NB4 (cell line): Measurements from ENCODE around the gene PTPN2.
"Not testable (repeated sequence)": the region's sequence is repeated elsewhere in the genome, so short reads cannot be mapped to it uniquely, and the experiment has no call there.

Source experiments
- POLR2A ChIP-seq: IDR thresholded peaks from 2 replicates; pipeline ENCODE4 v1.6.1; 2011; ENCODE audit warnings: mild to moderate bottlenecking; ENCODE audit not compliant: insufficient read length; ENCODE audit errors: extremely low read depth
- TF ChIP-seq, protein P1 (sequence below): IDR thresholded peaks from one replicate; pipeline ENCODE4 v1.5.1; 2012; ENCODE audit warnings: low read depth, low read length

DNA sequence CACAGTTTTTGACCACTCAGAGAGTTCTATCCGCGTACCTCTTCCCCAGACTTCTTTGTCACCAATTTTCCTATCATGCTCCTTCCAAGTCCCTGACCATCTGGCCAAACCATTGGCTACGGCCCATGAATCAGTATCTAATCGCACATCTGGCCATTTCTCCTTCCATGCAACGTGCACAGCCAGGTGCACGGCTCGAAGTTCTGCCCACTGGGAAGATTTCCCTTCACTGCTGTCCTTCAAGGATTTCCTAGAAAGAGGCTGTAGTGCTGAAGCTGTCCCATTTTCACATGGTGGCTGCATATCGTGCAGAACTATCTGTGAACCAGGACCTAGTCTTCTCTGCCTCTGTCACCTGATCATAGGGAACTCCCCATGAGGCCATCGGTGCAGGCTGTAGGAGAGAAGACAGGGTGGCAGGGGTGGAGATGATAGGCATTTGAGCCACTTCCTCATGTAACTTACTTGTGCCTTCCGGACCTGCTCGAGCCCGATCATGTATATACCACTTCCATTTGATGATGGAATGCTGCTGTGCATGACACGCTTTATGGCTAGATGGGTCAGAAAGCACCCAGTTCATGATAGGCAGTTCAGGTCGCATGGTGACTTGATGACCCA lies 127.3 kb downstream of the PTPN2 start:
- not testable (repeated sequence) for TF ChIP-seq POLR2A
- TF ChIP-seq, protein P1, sequence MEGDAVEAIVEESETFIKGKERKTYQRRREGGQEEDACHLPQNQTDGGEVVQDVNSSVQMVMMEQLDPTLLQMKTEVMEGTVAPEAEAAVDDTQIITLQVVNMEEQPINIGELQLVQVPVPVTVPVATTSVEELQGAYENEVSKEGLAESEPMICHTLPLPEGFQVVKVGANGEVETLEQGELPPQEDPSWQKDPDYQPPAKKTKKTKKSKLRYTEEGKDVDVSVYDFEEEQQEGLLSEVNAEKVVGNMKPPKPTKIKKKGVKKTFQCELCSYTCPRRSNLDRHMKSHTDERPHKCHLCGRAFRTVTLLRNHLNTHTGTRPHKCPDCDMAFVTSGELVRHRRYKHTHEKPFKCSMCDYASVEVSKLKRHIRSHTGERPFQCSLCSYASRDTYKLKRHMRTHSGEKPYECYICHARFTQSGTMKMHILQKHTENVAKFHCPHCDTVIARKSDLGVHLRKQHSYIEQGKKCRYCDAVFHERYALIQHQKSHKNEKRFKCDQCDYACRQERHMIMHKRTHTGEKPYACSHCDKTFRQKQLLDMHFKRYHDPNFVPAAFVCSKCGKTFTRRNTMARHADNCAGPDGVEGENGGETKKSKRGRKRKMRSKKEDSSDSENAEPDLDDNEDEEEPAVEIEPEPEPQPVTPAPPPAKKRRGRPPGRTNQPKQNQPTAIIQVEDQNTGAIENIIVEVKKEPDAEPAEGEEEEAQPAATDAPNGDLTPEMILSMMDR: not testable (repeated sequence)
